Thoracic aorta (tissue), 2 donors: ENCODE data around the gene ZDHHC6. TPM values are rescaled to one million over a fixed set of nuclear protein-coding genes. Genes with fewer than 3 reads are reported as not detected.
"Not testable (repeated sequence)": the region's sequence is repeated elsewhere in the genome, so short reads cannot be mapped to it uniquely, and the experiment has no call there.

Source experiments
- ATAC-seq: fragments of 150-250 bp; one replicate; pipeline ENCODE4 v1.8.0; 2017; ENCODE audit warnings: low read depth; ENCODE audit not compliant: insufficient number of reproducible peaks, low FRiP score
- DNase-seq: peaks from one replicate; pipeline ENCODE4 v3.0.0-alpha.2; 2020; ENCODE audit warnings: low spot score
- H3K27ac ChIP-seq, 2 donors: fragments of 200-600 bp; sonication (generic); 1 replicate in 1 of 2; 2 replicates in 1 of 2; pipeline ENCODE4 v1.5.1; 2016; ENCODE audit warnings: mild to moderate bottlenecking in 2 of 2, moderate library complexity in 2 of 2
- H3K27me3 ChIP-seq: fragments of 200-600 bp; sonication (generic); replicated peaks from 2 replicates; pipeline ENCODE4 v1.6.0; 2016; ENCODE audit warnings: mild to moderate bottlenecking; ENCODE audit not compliant: insufficient read depth
- H3K36me3 ChIP-seq: fragments of 200-600 bp; sonication (generic); one replicate; pipeline ENCODE4 v1.5.1; 2016
- H3K4me1 ChIP-seq, 2 donors: fragments of 200-600 bp; sonication (generic); 1 replicate in 1 of 2; 2 replicates in 1 of 2; pipeline versions ENCODE4 v1.5.1 to v1.6.0; 2016; ENCODE audit warnings: low read depth in 2 of 2, mild to moderate bottlenecking in 1 of 2; ENCODE audit not compliant: control insufficient read depth in 1 of 2
- H3K4me3 ChIP-seq: fragments of 200-600 bp; sonication (generic); 2 replicates; pipeline ENCODE4 v1.5.1; 2016; ENCODE audit warnings: mild to moderate bottlenecking
- H3K9me3 ChIP-seq: fragments of 200-600 bp; sonication (generic); 2 replicates; pipeline ENCODE4 v1.5.1; 2016
- CTCF ChIP-seq: fragments of 200-600 bp; sonication (generic); IDR thresholded peaks from one replicate; pipeline ENCODE4 v1.5.1; 2019; ENCODE audit warnings: antibody characterized with exemption
- total RNA-seq, 2 donors: library from RNA; depleted of rRNA; stranded (reverse); fragments of >200 nt; gene quantifications; one replicate each; pipeline versions ENCODE4 v1.1.0 to v1.2.3, GENCODE V29; 2016

ZDHHC6 gene
- total RNA-seq, 2 donors from 2014 or later = 23.6 to 25.9 TPM

GRCh38 chr10:112412696-112413095 is 34.0 kb downstream of the ZDHHC6 start:
- ATAC-seq (no peak), DNase-seq (no peak)
- H3K9me3 ChIP-seq = no peaks in the 10 kb centered on the region
- no peaks in the 10 kb centered on the region for H3K4me1 ChIP-seq
- H3K36me3 ChIP-seq = no peaks in the 10 kb centered on the region
- H3K4me3 ChIP-seq = no peak overlapping the region
- no peak for TF ChIP-seq CTCF
- H3K27me3 ChIP-seq = no peaks in the 10 kb centered on the region
- H3K27ac ChIP-seq = no peak overlapping the region

GRCh38 chr10:112409755-112410154 is 37.0 kb downstream of the ZDHHC6 start:
- no peak for TF ChIP-seq CTCF
- H3K27ac ChIP-seq = no peak overlapping the region
- ATAC-seq = no peak
- H3K27me3 ChIP-seq = no peaks in the 10 kb centered on the region
- no peaks in the 10 kb centered on the region for H3K9me3 ChIP-seq
- no peaks in the 10 kb centered on the region for H3K4me1 ChIP-seq
- DNase-seq = no peak
- no peaks in the 10 kb centered on the region for H3K36me3 ChIP-seq
- no peak overlapping the region for H3K4me3 ChIP-seq

- TF ChIP-seq CTCF = no peak
- Histone ChIP-seq H3K4me1 (no peaks in the 10 kb centered on the region), H3K9me3 (no peaks in the 10 kb centered on the region), H3K27ac (no peak overlapping the region), H3K27me3 (no peaks in the 10 kb centered on the region), H3K4me3 (no peak overlapping the region), H3K36me3 (no peaks in the 10 kb centered on the region)
- ATAC-seq (no peak), DNase-seq (no peak)
Measured at GRCh38 chr10:112409299-112409698, 37.4 kb downstream of the ZDHHC6 start.

DNA sequence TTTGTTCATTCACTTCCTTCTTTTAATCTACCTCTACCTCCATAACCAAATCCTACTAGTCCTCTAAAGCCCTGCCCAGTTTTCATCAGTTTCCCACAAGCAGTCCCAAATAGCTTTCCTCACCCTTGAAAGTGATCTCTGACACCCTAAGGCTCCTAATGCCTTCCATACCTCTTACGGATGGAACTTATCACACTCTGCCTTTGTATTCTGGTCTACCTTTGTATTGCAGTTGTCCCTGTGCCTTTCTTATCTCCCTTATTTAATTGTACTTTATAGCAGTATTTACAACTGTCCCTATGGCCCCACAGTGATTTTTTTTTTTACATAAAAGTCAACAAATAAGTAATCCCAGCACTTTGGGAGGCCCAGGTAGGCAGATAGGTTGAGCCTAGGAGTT is 39.0 kb downstream of the ZDHHC6 start:
- H3K9me3 ChIP-seq = no peaks in the 10 kb centered on the region
- TF ChIP-seq CTCF = no peak
- H3K4me3 ChIP-seq = no peak overlapping the region
- no peak overlapping the region for H3K27ac ChIP-seq
- H3K36me3 ChIP-seq = no peaks in the 10 kb centered on the region
- H3K27me3 ChIP-seq = no peaks in the 10 kb centered on the region
- ATAC-seq (no peak), DNase-seq (no peak)
- no peaks in the 10 kb centered on the region for H3K4me1 ChIP-seq

DNA sequence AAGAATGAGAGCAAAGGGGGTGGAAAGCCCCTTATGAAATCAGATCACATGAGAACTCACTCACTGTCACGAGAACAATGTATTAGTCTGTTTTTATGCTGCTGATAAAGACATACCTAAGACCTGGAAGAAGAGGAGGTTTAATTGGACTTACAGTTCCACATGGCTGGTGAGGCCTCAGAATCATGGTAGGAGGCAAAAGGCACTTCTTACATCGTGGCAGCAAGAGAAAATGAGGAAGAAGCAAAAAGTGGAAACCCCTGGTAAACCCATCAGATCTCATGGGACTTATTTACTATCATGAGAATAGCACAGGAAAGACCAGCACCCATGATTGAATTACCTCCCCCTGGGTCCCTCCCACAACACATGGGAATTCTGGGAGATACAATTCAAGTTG is 39.9 kb downstream of the ZDHHC6 start:
- not testable (repeated sequence) for H3K9me3 ChIP-seq, H3K36me3 ChIP-seq, H3K4me1 ChIP-seq, DNase-seq, H3K27ac ChIP-seq, H3K4me3 ChIP-seq, H3K27me3 ChIP-seq, ATAC-seq

GRCh38 chr10:112404617-112405016 is 42.1 kb downstream of the ZDHHC6 start:
- Histone ChIP-seq H3K9me3 (no peaks in the 10 kb centered on the region), H3K4me3 (no peak overlapping the region), H3K36me3 (no peaks in the 10 kb centered on the region), H3K27ac (no peak overlapping the region), H3K27me3 (no peaks in the 10 kb centered on the region), H3K4me1 (no peaks in the 10 kb centered on the region)
- DNase-seq (no peak), ATAC-seq (no peak)
- no peak for TF ChIP-seq CTCF
